Thyroid gland (tissue), 4 donors: Measurements from ENCODE around the gene TRIM58. TPM values are rescaled to one million over a fixed set of nuclear protein-coding genes. Genes with fewer than 3 reads are reported as not detected.

Experiments
- DNase-seq, 2 donors: peaks; one replicate each; pipeline ENCODE4 v3.0.0-alpha.2; 2019
- H3K27ac ChIP-seq, 3 donors: fragments of 200-600 bp; sonication (generic); 1 replicate in 2 of 3; 2 replicates in 1 of 3; pipeline ENCODE4 v1.5.1; 2016 to 2019; ENCODE audit warnings: mild to moderate bottlenecking in 1 of 3, moderate library complexity in 1 of 3
- H3K27me3 ChIP-seq: fragments of 200-600 bp; sonication (generic); one replicate; pipeline ENCODE4 v1.5.1; 2019
- H3K36me3 ChIP-seq, 2 donors: fragments of 200-600 bp; sonication (generic); one replicate each; pipeline ENCODE4 v1.5.1; 2016 to 2019
- H3K4me1 ChIP-seq, 2 donors: fragments of 200-600 bp; sonication (generic); one replicate each; pipeline ENCODE4 v1.5.1; 2017 to 2019
- H3K4me3 ChIP-seq, 3 donors: fragments of 200-600 bp; sonication (generic); replicated peaks in 1 of 3; 1 replicate in 2 of 3; 2 replicates in 1 of 3; pipeline ENCODE4 v1.5.1; 2016; ENCODE audit warnings: mild to moderate bottlenecking in 1 of 3
- H3K9me3 ChIP-seq: fragments of 200-600 bp; sonication (generic); one replicate; pipeline ENCODE4 v1.5.1; 2017
- CTCF ChIP-seq, 6 experiments: fragments of 200-600 bp in 3 of 6; fragments of 450-650 bp in 3 of 6; sonication (generic) in 3 of 6; IDR thresholded peaks; one replicate each; pipeline ENCODE4 v1.5.1; 2016 to 2019; ENCODE audit warnings: antibody characterized with exemption in 6 of 6, mild to moderate bottlenecking in 2 of 6, inconsistent platforms in 1 of 6, moderate library complexity in 1 of 6
- POLR2A ChIP-seq, 2 donors: fragments of 450-650 bp; IDR thresholded peaks; one replicate each; pipeline ENCODE4 v1.6.1; 2017; ENCODE audit warnings: antibody characterized with exemption in 2 of 2, mild to moderate bottlenecking in 2 of 2, moderate library complexity in 1 of 2
- WGBS, 2 donors: methylation state at CpG; one replicate each; pipeline ENCODE4 v1.1.5; 2017; 5-methylcytosine and 5-hydroxymethylcytosine counted together
- intact Hi-C: fragments of 100-400 bp; cut with DNase I; formaldehyde crosslinking; loops from one replicate; pipeline ENCODE4 v1.15.1; 2023
- total RNA-seq, 4 donors: library from RNA; depleted of rRNA; stranded (reverse); fragments of >200 nt; gene quantifications; one replicate each; pipeline ENCODE4 v1.2.3, GENCODE V29; 2016

The TRIM58 gene
- total RNA-seq, 4 donors from 2014 or later: 22.6 to 52.1 (median 29.4) TPM

GRCh38 chr1:247883346-247883745 lies 26.4 kb downstream of the TRIM58 start:
- H3K27me3 ChIP-seq: no peaks in the 10 kb centered on the region
- H3K36me3 ChIP-seq: peaks cover 0 to 4% of the 10 kb centered on the region in 2 donors
- intact Hi-C loops: no loop called here
- no peak for DNase-seq
- TF ChIP-seq POLR2A (IDR thresholded peaks at IDR 0.05): no peak
- no peak for TF ChIP-seq CTCF (IDR thresholded peaks at IDR 0.05)
- H3K27ac ChIP-seq: no peak overlapping the region
- H3K4me3 ChIP-seq: no peak overlapping the region
- H3K4me1 ChIP-seq: no peaks in the 10 kb centered on the region
- H3K9me3 ChIP-seq: no peaks in the 10 kb centered on the region
- WGBS, 2 donors: 93 to 95% methylated on average over 9 of the region's 9 CpGs

GRCh38 chr1:247884797-247885413 lies 27.9 kb downstream of the TRIM58 start:
- DNase-seq: no peak
- H3K4me3 ChIP-seq: no peak overlapping the region
- no peaks in the 10 kb centered on the region for H3K36me3 ChIP-seq
- H3K27me3 ChIP-seq: no peaks in the 10 kb centered on the region
- intact Hi-C loops: no loop called here
- H3K27ac ChIP-seq: no peak overlapping the region
- no peak for TF ChIP-seq CTCF (IDR thresholded peaks at IDR 0.05)
- TF ChIP-seq POLR2A (IDR thresholded peaks at IDR 0.05): no peak
- H3K9me3 ChIP-seq: no peaks in the 10 kb centered on the region
- 81 to 82% methylated on average over 10 of the region's 10 CpGs for WGBS, 2 donors
- no peaks in the 10 kb centered on the region for H3K4me1 ChIP-seq

- TF ChIP-seq CTCF (IDR thresholded peaks at IDR 0.05) (no peak), POLR2A (IDR thresholded peaks at IDR 0.05) (no peak)
- Histone ChIP-seq H3K27me3 (no peaks in the 10 kb centered on the region), H3K4me3 (no peak within 1 kb of the TSS), H3K9me3 (no peaks in the 10 kb centered on the region), H3K27ac (no peak within 1 kb of the TSS), H3K4me1 (no peaks in the 10 kb centered on the region), H3K36me3 (no peaks in the 10 kb centered on the region)
- 44% methylated on average over 2 of the region's 2 CpGs for WGBS, 2 donors
- DNase-seq: no peak
- intact Hi-C loops: no loop called here
Measured at GRCh38 chr1:247895163-247895637, 38.2 kb downstream of the TRIM58 start, which contains the start of gene OR2W3. Gene OR2W3, plus strand, starts transcription at chr1:247895587. Its CDS starts 0 bp downstream, at chr1:247895587.

GRCh38 chr1:247895976-247896375 lies 39.0 kb downstream of the TRIM58 start:
- TF ChIP-seq POLR2A (IDR thresholded peaks at IDR 0.05): no peak
- TF ChIP-seq CTCF (IDR thresholded peaks at IDR 0.05): no peak

GRCh38 chr1:247904122-247904521 lies 47.1 kb downstream of the TRIM58 start:
- 87 to 88% methylated on average over 6 of the region's 6 CpGs for WGBS, 2 donors
- DNase-seq: no peak
- intact Hi-C loops: no loop called here
- Histone ChIP-seq H3K9me3 (no peaks in the 10 kb centered on the region), H3K4me3 (no peak overlapping the region), H3K4me1 (no peaks in the 10 kb centered on the region), H3K27ac (no peak overlapping the region), H3K36me3 (no peaks in the 10 kb centered on the region), H3K27me3 (no peaks in the 10 kb centered on the region)
- no peak for TF ChIP-seq POLR2A (IDR thresholded peaks at IDR 0.05)
- no peak for TF ChIP-seq CTCF (IDR thresholded peaks at IDR 0.05)

More at GRCh38 chr1:247895976-247896375, 39.0 kb downstream of the TRIM58 start:
- Histone ChIP-seq H3K4me3 (no peak overlapping the region), H3K27ac (no peak overlapping the region), H3K9me3 (no peaks in the 10 kb centered on the region), H3K36me3 (no peaks in the 10 kb centered on the region), H3K4me1 (no peaks in the 10 kb centered on the region), H3K27me3 (no peaks in the 10 kb centered on the region)
- 91 to 97% methylated on average over 13 to 14 of the region's 14 CpGs for WGBS, 2 donors
- intact Hi-C loops: no loop called here
- no peak for DNase-seq
